Endothelial cell (in vitro differentiated cells): Measurements from ENCODE around the gene ZNF787. TPM values are rescaled to one million over a fixed set of nuclear protein-coding genes. Genes with fewer than 3 reads are reported as not detected.

Source experiments
- DNase-seq: peaks from one replicate; pipeline ENCODE4 v3.0.0; 2021; ENCODE audit warnings: low spot score
- H3K27ac Mint-ChIP-seq: one replicate; pipeline ENCODE4 v1.8.0; 2021; ENCODE audit warnings: mixed read lengths, inconsistent platforms; ENCODE audit not compliant: unreplicated experiment
- H3K27me3 Mint-ChIP-seq: one replicate; pipeline ENCODE4 v1.8.0; 2021; ENCODE audit warnings: mild to moderate bottlenecking, moderate library complexity, mixed read lengths, inconsistent platforms; ENCODE audit not compliant: unreplicated experiment
- H3K36me3 Mint-ChIP-seq: one replicate; pipeline ENCODE4 v1.8.0; 2021; ENCODE audit warnings: mild to moderate bottlenecking, low read depth, mixed read lengths, inconsistent platforms; ENCODE audit not compliant: unreplicated experiment
- H3K4me1 Mint-ChIP-seq: one replicate; pipeline ENCODE4 v1.8.0; 2021; ENCODE audit warnings: mild to moderate bottlenecking, mixed read lengths, inconsistent platforms; ENCODE audit not compliant: unreplicated experiment
- H3K4me3 Mint-ChIP-seq: one replicate; pipeline ENCODE4 v1.8.0; 2021; ENCODE audit warnings: mild to moderate bottlenecking, mixed read lengths, inconsistent platforms; ENCODE audit not compliant: unreplicated experiment
- H3K9me3 Mint-ChIP-seq: one replicate; pipeline ENCODE4 v1.8.0; 2021; ENCODE audit warnings: mixed read lengths, inconsistent platforms; ENCODE audit not compliant: unreplicated experiment
- CTCF ChIP-seq: fragments of 200-600 bp; sonication (generic); IDR thresholded peaks from one replicate; pipeline ENCODE4 v1.5.0; 2021; ENCODE audit warnings: antibody characterized with exemption; ENCODE audit not compliant: unreplicated experiment
- total RNA-seq: library from RNA; stranded (reverse); fragmentation: NEBNext Ultra II Directional; extraction: Animal tissue kit (Norgen Biotek cat#: 25700); gene quantifications from one replicate; pipeline ENCODE4 v1.2.1, GENCODE V29; 2021; ENCODE audit not compliant: unreplicated experiment

Gene ZNF787
- total RNA-seq, 1 donor from 2014 or later: 31.2 TPM

DNA sequence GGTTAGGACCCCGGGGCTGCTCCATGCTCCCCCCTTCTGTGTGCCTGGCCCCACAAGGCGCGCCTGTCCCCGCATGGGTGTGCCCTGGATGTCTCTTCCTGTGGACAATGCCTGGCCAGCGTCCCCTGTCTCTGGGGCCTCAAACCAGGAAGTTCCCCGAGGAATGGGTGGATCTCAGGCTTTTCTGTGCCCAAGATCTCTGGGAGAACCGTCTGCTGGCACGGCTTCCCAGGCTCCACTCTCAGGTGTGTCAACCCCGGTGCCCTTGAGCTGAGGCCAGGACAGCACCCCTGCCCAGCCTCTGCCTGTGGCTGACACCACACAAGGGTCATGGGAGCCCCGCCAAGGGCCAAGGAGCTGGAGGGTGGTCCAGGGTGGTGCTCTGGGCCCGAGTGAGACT is 35.7 kb upstream of the ZNF787 start:
- peaks cover 9% of the 10 kb centered on the region for H3K27me3 Mint-ChIP-seq
- no peak overlapping the region for H3K4me3 Mint-ChIP-seq
- no peak for TF ChIP-seq CTCF
- peaks cover 17% of the 10 kb centered on the region for H3K36me3 Mint-ChIP-seq
- H3K27ac Mint-ChIP-seq: no peak overlapping the region
- no peaks in the 10 kb centered on the region for H3K9me3 Mint-ChIP-seq
- no peak for DNase-seq
- peaks cover 24% of the 10 kb centered on the region for H3K4me1 Mint-ChIP-seq

GRCh38 chr19:56155124-56155687 is 34.1 kb upstream of the ZNF787 start:
- peak overlapping the region; percentile 25 for H3K4me3 Mint-ChIP-seq
- peaks cover 7% of the 10 kb centered on the region for H3K27me3 Mint-ChIP-seq
- H3K27ac Mint-ChIP-seq: no peak overlapping the region
- H3K36me3 Mint-ChIP-seq: peaks cover 21% of the 10 kb centered on the region
- peak; percentile 58 for DNase-seq
- peak; percentile 58 for TF ChIP-seq CTCF
- peaks cover 24% of the 10 kb centered on the region for H3K4me1 Mint-ChIP-seq
- H3K9me3 Mint-ChIP-seq: no peaks in the 10 kb centered on the region

GRCh38 chr19:56153507-56153906 is 32.4 kb upstream of the ZNF787 start:
- Mint-ChIP-seq H3K4me3 (peak overlapping the region; percentile 24), H3K27ac (peak overlapping the region; percentile 92), H3K27me3 (peaks cover 4% of the 10 kb centered on the region), H3K36me3 (peaks cover 26% of the 10 kb centered on the region), H3K4me1 (peaks cover 24% of the 10 kb centered on the region), H3K9me3 (no peaks in the 10 kb centered on the region)
- DNase-seq: peak; percentile 61
- no peak for TF ChIP-seq CTCF

GRCh38 chr19:56152644-56153043 is 31.5 kb upstream of the ZNF787 start:
- Mint-ChIP-seq H3K27me3 (peaks cover 5% of the 10 kb centered on the region), H3K9me3 (no peaks in the 10 kb centered on the region), H3K4me1 (peaks cover 24% of the 10 kb centered on the region), H3K36me3 (peaks cover 28% of the 10 kb centered on the region), H3K4me3 (peak overlapping the region; percentile 15), H3K27ac (peak overlapping the region; percentile 92)
- no peak for TF ChIP-seq CTCF
- DNase-seq: no peak

- Mint-ChIP-seq H3K9me3 (no peaks in the 10 kb centered on the region), H3K27me3 (peaks cover 5% of the 10 kb centered on the region), H3K4me3 (peak overlapping the region; percentile 66), H3K4me1 (peaks cover 20% of the 10 kb centered on the region), H3K36me3 (peaks cover 23% of the 10 kb centered on the region), H3K27ac (no peak overlapping the region)
- no peak for TF ChIP-seq CTCF
- no peak for DNase-seq
Measured at GRCh38 chr19:56150358-56150757, 29.3 kb upstream of the ZNF787 start.
